PC-3 (cell line): ENCODE data around the gene AMPD2. TPM values are rescaled to one million over a fixed set of nuclear protein-coding genes. Genes with fewer than 3 reads are reported as not detected.

Source experiments
- ATAC-seq: fragments of 200-7000 bp; cut with Tn5 transposase; 2 replicates; pipeline ENCODE4 v1.9.1; 2020; ENCODE audit warnings: mild to moderate bottlenecking, moderate library complexity
- BruUV-seq: library from RNA; stranded (reverse); fragments of 400-500 nt; replicated peaks from 2 replicates; lab custom pipeline; 2021; lab: Mats Ljungman, UMichigan
- CTCF ChIA-PET: fragments of 300-600 bp; sonication (Branson Sonifier 250); formaldehyde crosslinking; loops from one replicate; lab custom pipeline; 2022; ENCODE audit warnings: antibody characterized with exemption; lab: Charles Lee
- POLR2A ChIA-PET: fragments of 300-600 bp; sonication (Branson Sonifier 250); formaldehyde crosslinking; loops from one replicate; lab custom pipeline; 2022; ENCODE audit warnings: antibody characterized with exemption; ENCODE audit not compliant: unreplicated experiment; lab: Charles Lee
- DNase-seq: peaks from one replicate; pipeline ENCODE4 v3.0.0-alpha.2; 2015
- H2AFZ ChIP-seq: fragments of 300-600 bp; sonication (generic); 2 replicates; pipeline ENCODE4 v1.6.0; 2016; ENCODE audit warnings: antibody characterized with exemption, low read length
- H3F3A ChIP-seq: fragments of 300-600 bp; sonication (generic); one replicate; pipeline ENCODE4 v1.6.0; 2017; ENCODE audit warnings: antibody characterized with exemption, low read length, control low read depth, mild to moderate bottlenecking; ENCODE audit not compliant: unreplicated experiment
- H3K27ac ChIP-seq: fragments of 300-600 bp; sonication (generic); 2 replicates; pipeline ENCODE4 v1.5.1; 2016; ENCODE audit warnings: mild to moderate bottlenecking, low read length
- H3K27me3 ChIP-seq: fragments of 300-600 bp; sonication (generic); 2 replicates; pipeline ENCODE4 v1.6.1; 2016; ENCODE audit warnings: low read length, mixed read lengths
- H3K36me3 ChIP-seq: fragments of 300-600 bp; sonication (generic); 2 replicates; pipeline ENCODE4 v1.6.1; 2016; ENCODE audit warnings: low read depth, mixed run types, low read length, mixed read lengths
- H3K4me1 ChIP-seq: fragments of 300-600 bp; sonication (generic); 2 replicates; pipeline ENCODE4 v1.5.1; 2016; ENCODE audit warnings: low read length; ENCODE audit not compliant: insufficient read depth
- H3K4me2 ChIP-seq: fragments of 300-600 bp; sonication (generic); 2 replicates; pipeline ENCODE4 v1.6.0; 2016; ENCODE audit warnings: low read length
- H3K4me3 ChIP-seq: fragments of 300-600 bp; sonication (generic); 2 replicates; pipeline ENCODE4 v1.5.1; 2016; ENCODE audit warnings: mild to moderate bottlenecking, low read length, mixed read lengths
- H3K79me2 ChIP-seq: fragments of 300-600 bp; sonication (generic); 2 replicates; pipeline ENCODE4 v1.6.1; 2017; ENCODE audit warnings: low read length, mixed read lengths
- H3K9ac ChIP-seq: fragments of 300-600 bp; sonication (generic); 2 replicates; pipeline ENCODE4 v1.6.0; 2016; ENCODE audit warnings: mild to moderate bottlenecking, low read length
- H3K9me2 ChIP-seq: fragments of 300-600 bp; sonication (generic); replicated peaks from 2 replicates; pipeline ENCODE4 v1.6.1; 2016; ENCODE audit warnings: mixed run types, low read length, mixed read lengths
- H3K9me3 ChIP-seq: fragments of 300-600 bp; sonication (generic); 2 replicates; pipeline ENCODE4 v1.6.1; 2016; ENCODE audit warnings: low read length, mixed read lengths
- H4K20me1 ChIP-seq: fragments of 300-600 bp; sonication (generic); 2 replicates; pipeline ENCODE4 v1.6.1; 2016; ENCODE audit warnings: low read length, mixed read lengths
- CTCF ChIP-seq: fragments of 300-600 bp; sonication (generic); conservative IDR thresholded peaks from 2 replicates; pipeline ENCODE4 v1.5.1; 2017; ENCODE audit warnings: antibody characterized with exemption, low read depth, mild to moderate bottlenecking, low read length
- EZH2 ChIP-seq: fragments of 300-600 bp; sonication (generic); IDR thresholded peaks from one replicate; pipeline ENCODE4 v1.6.1; 2017; ENCODE audit warnings: antibody characterized with exemption, mild to moderate bottlenecking, low read length; ENCODE audit not compliant: unreplicated experiment
- EZH2phosphoT487 ChIP-seq: fragments of 300-600 bp; sonication (generic); IDR thresholded peaks from 2 replicates; pipeline ENCODE4 v1.6.1; 2018; ENCODE audit warnings: mild to moderate bottlenecking, antibody characterized with exemption, low read length, borderline replicate concordance
- intact Hi-C: fragments of 100-400 bp; cut with micrococcal nuclease; formaldehyde crosslinking; loops from 2 replicates; pipeline ENCODE4 v1.9.0; 2023
- total RNA-seq: library from RNA; depleted of rRNA; stranded (reverse); fragments of >200 nt; gene quantifications from 2 replicates; pipeline ENCODE4 v1.2.3, GENCODE V29; 2014

Gene AMPD2
- total RNA-seq, 1 experiment from 2014 or later: 75.3 TPM

DNA sequence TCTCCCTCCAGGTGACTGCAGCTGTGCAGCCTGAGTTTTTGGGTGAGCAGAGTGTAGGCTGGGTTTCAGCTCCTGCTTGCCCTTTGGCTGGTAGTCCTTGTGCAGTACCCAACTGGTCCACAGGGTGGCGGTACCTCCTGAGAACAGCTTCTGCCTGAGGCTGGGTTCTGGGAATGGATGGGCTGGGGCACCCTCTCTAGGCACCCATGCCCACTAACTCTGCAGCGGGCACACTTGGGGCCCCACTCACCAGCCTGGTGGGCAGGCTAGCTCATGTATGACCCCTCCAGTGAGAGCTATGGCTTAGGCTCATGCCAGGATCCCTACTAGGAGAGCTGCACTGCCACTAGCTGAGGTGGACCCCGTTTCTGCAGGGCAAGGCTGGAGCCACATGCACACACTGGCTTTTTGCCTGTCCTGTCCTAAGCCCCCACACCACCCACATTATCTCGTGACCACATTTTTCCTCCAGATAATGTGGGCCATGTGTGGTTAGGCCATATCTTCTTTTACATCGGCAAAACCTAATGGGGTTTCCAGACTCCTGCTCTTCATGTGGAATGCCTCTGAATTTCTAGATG is 20.7 kb downstream of the AMPD2 start:
- no peaks in the 10 kb centered on the region for H3F3A ChIP-seq
- H3K27ac ChIP-seq: no peak overlapping the region
- BruUV-seq: no TSS peak
- no peak overlapping the region for H3K4me2 ChIP-seq
- ChIA-PET CTCF (interaction anchor here (0.5 to 2.5 kb wide), 14 partner anchors 10 to 424 kb away, joined by 3 to 34 read pairs (median 4); partner anchors contain the start of genes AHCYL1, GNAI3 and GSTM4), POLR2A (interaction anchor here (0.7 kb wide), 1 partner anchor 101 kb away, joined by 5 read pairs; the partner anchor contains the start of gene GPR61)
- no peak overlapping the region for H2AFZ ChIP-seq
- H4K20me1 ChIP-seq: no peaks in the 10 kb centered on the region
- no peaks in the 10 kb centered on the region for H3K9me2 ChIP-seq
- H3K79me2 ChIP-seq: no peaks in the 10 kb centered on the region
- TF ChIP-seq CTCF (peak; percentile 92), EZH2 (no peak), EZH2phosphoT487 (no peak)
- no peaks in the 10 kb centered on the region for H3K27me3 ChIP-seq
- DNase-seq: peak; percentile 87
- ATAC-seq: peak; percentile 55
- no peaks in the 10 kb centered on the region for H3K36me3 ChIP-seq
- no peak overlapping the region for H3K4me3 ChIP-seq
- no peaks in the 10 kb centered on the region for H3K9me3 ChIP-seq
- H3K4me1 ChIP-seq: peaks cover 5% of the 10 kb centered on the region; the same call in 1 of the 2 replicates
- no peak overlapping the region for H3K9ac ChIP-seq
- intact Hi-C loops: loop anchor here (1.0 to 2.0 kb wide), 2 partner anchors 64 to 94 kb away; no protein-coding TSS in a partner anchor

GRCh38 chr1:109641078-109641740 is 21.6 kb downstream of the AMPD2 start:
- H3K36me3 ChIP-seq: no peaks in the 10 kb centered on the region
- no peak overlapping the region for H3K4me3 ChIP-seq
- ATAC-seq: no peak
- no peaks in the 10 kb centered on the region for H3K27me3 ChIP-seq
- intact Hi-C loops: loop anchor here (2.0 kb wide), 1 partner anchor 64 kb away; no protein-coding TSS in a partner anchor
- no peaks in the 10 kb centered on the region for H3K9me3 ChIP-seq
- CTCF ChIA-PET: interaction anchor here (0.9 to 2.5 kb wide), 7 partner anchors 10 to 344 kb away, joined by 3 to 34 read pairs (median 6); partner anchors contain the start of genes AHCYL1 and GNAI3
- H3K79me2 ChIP-seq: no peaks in the 10 kb centered on the region
- no peak overlapping the region for H3K4me2 ChIP-seq
- no peak overlapping the region for H3K27ac ChIP-seq
- no peaks in the 10 kb centered on the region for H3K9me2 ChIP-seq
- POLR2A ChIA-PET: no interaction called here
- no peak for TF ChIP-seq EZH2phosphoT487
- no peak for TF ChIP-seq CTCF
- TF ChIP-seq EZH2: no peak
- no peaks in the 10 kb centered on the region for H3F3A ChIP-seq
- H3K4me1 ChIP-seq: peaks cover 5% of the 10 kb centered on the region; the same call in 1 of the 2 replicates
- no peak for DNase-seq
- no peaks in the 10 kb centered on the region for H4K20me1 ChIP-seq
- no peak overlapping the region for H3K9ac ChIP-seq
- BruUV-seq: no TSS peak
- H2AFZ ChIP-seq: no peak overlapping the region
